Measurements from ENCODE around the gene EIF2B4. TPM values are rescaled to one million over a fixed set of nuclear protein-coding genes. Genes with fewer than 3 reads are reported as not detected.

The EIF2B4 gene
- total and polyA plus RNA-seq, 7 experiments from 2014 or later: 23.8 to 56.1 (median 42.2) TPM

- DNase-seq (no peak), ATAC-seq (no peak)
- Histone ChIP-seq H3K4me3 (ENCODE audit: low read length) (no peak overlapping the region), H3K9me3 (ENCODE audit: control insufficient read depth in 2 of 3, low read length in 3 of 3) (no peaks in the 10 kb centered on the region), H3K27ac (ENCODE audit: low read depth, low read length) (peak overlapping the region; percentile 85), H3K27me3 (ENCODE audit: control insufficient read depth in 2 of 2, insufficient read depth in 2 of 2, low read length in 2 of 2) (no peaks in the 10 kb centered on the region), H3K36me3 (ENCODE audit: control insufficient read depth in 2 of 3, insufficient read depth in 3 of 3, low read length in 3 of 3) (peaks cover 0 to 66% (median 10%) of the 10 kb centered on the region in 3 experiments), H3K4me1 (ENCODE audit: control insufficient read depth in 2 of 2, insufficient read depth in 2 of 2, low read length in 2 of 2) (peaks cover 9 to 10% of the 10 kb centered on the region in 2 donors)
- intact Hi-C loops (cut with micrococcal nuclease): loop anchor here (2.0 kb wide), 1 partner anchor 47 kb away; the partner anchor contains the start of gene NRBP1 (in 2 of the 2)
- POLR2A ChIA-PET: interaction anchor here (1.7 to 4.4 kb wide), 3 partner anchors 11 to 28 kb away, joined by 5 to 67 read pairs (median 20); partner anchors contain the start of genes EIF2B4, PPM1G and SNX17
- Mint-ChIP-seq H3K36me3 (peaks cover 10 to 38% (median 26%) of the 10 kb centered on the region in 5 donors), H3K27ac (peak overlapping the region; percentile 85 to 95 (median 93)), H3K9me3 (no peaks in the 10 kb centered on the region), H3K27me3 (no peaks in the 10 kb centered on the region), H3K4me3 (peak overlapping the region; percentile 59 to 94 (median 90)), H3K4me1 (peaks cover 18 to 33% (median 30%) of the 10 kb centered on the region in 7 donors)
- CTCF ChIA-PET: no interaction called here
Observed at GRCh38 chr2:27381577-27382181, 11.5 kb upstream of the EIF2B4 start.

GRCh38 chr2:27380626-27381545 is 10.7 kb upstream of the EIF2B4 start, which contains the start of gene ZNF513:
ZNF513 (minus strand) TSS chr2:27380734; CDS start chr2:27380526, 208 bp downstream.
- H3K4me3 Mint-ChIP-seq: peak within 1 kb of the TSS; percentile 85 to 94 (median 90)
- H3K4me1 Mint-ChIP-seq: peaks cover 18 to 33% (median 30%) of the 10 kb centered on the region in 7 donors
- DNase-seq (peak; percentile 71 to 88 (median 81)), ATAC-seq (peak; percentile 97)
- H3K27me3 Mint-ChIP-seq: no peaks in the 10 kb centered on the region
- peaks cover 0 to 68% (median 17%) of the 10 kb centered on the region in 3 experiments for H3K36me3 ChIP-seq (ENCODE audit: control insufficient read depth in 2 of 3, insufficient read depth in 3 of 3, low read length in 3 of 3)
- no peaks in the 10 kb centered on the region for H3K27me3 ChIP-seq (ENCODE audit: control insufficient read depth in 2 of 2, insufficient read depth in 2 of 2, low read length in 2 of 2)
- H3K36me3 Mint-ChIP-seq: peaks cover 9 to 43% (median 29%) of the 10 kb centered on the region in 5 donors
- ChIA-PET POLR2A (interaction anchor here (0.7 to 4.4 kb wide), 9 partner anchors 11 to 283 kb away, joined by 3 to 67 read pairs (median 5); partner anchors contain the start of genes EIF2B4, GTF3C2, MPV17 and NRBP1), CTCF (interaction anchor here (2.1 kb wide), 1 partner anchor 11 kb away, joined by 10 read pairs; the partner anchor contains the start of genes EIF2B4 and SNX17)
- H3K27ac Mint-ChIP-seq: peak within 1 kb of the TSS; percentile 88 to 97 (median 94)
- H3K4me1 ChIP-seq (ENCODE audit: control insufficient read depth in 2 of 2, insufficient read depth in 2 of 2, low read length in 2 of 2): peaks cover 9 to 10% of the 10 kb centered on the region in 2 donors
- H3K9me3 ChIP-seq (ENCODE audit: control insufficient read depth in 2 of 3, low read length in 3 of 3): no peaks in the 10 kb centered on the region
- H3K9me3 Mint-ChIP-seq: no peaks in the 10 kb centered on the region
- intact Hi-C loops (cut with micrococcal nuclease): loop anchor here (1.0 to 2.0 kb wide), 5 partner anchors 11 to 108 kb away; partner anchors contain the start of genes EIF2B4 (in 2 of the 2), NRBP1 (in 2 of the 2), PPM1G (in 2 of the 2) and SNX17 (in 2 of the 2)
- H3K4me3 ChIP-seq (ENCODE audit: low read length): peak within 1 kb of the TSS; percentile 67
- H3K27ac ChIP-seq (ENCODE audit: low read depth, low read length): peak within 1 kb of the TSS; percentile 85

GRCh38 chr2:27379836-27380625 is 9.9 kb upstream of the EIF2B4 start:
- Histone ChIP-seq H3K9me3 (ENCODE audit: control insufficient read depth in 2 of 3, low read length in 3 of 3) (no peaks in the 10 kb centered on the region), H3K4me1 (ENCODE audit: control insufficient read depth in 2 of 2, insufficient read depth in 2 of 2, low read length in 2 of 2) (peaks cover 9 to 10% of the 10 kb centered on the region in 2 donors), H3K27me3 (ENCODE audit: control insufficient read depth in 2 of 2, insufficient read depth in 2 of 2, low read length in 2 of 2) (no peaks in the 10 kb centered on the region), H3K36me3 (ENCODE audit: control insufficient read depth in 2 of 3, insufficient read depth in 3 of 3, low read length in 3 of 3) (peaks cover 0 to 68% (median 22%) of the 10 kb centered on the region in 3 experiments), H3K4me3 (ENCODE audit: low read length) (peak overlapping the region; percentile 67), H3K27ac (ENCODE audit: low read depth, low read length) (peak overlapping the region; percentile 85)
- Mint-ChIP-seq H3K27ac (peak overlapping the region; percentile 87 to 97 (median 93)), H3K9me3 (no peaks in the 10 kb centered on the region), H3K36me3 (peaks cover 6 to 37% (median 23%) of the 10 kb centered on the region in 5 donors), H3K27me3 (no peaks in the 10 kb centered on the region), H3K4me1 (peaks cover 21 to 33% (median 30%) of the 10 kb centered on the region in 7 donors), H3K4me3 (peak overlapping the region; percentile 85 to 94 (median 90))
- CTCF ChIA-PET: interaction anchor here (0.8 to 2.1 kb wide), 3 partner anchors 9 to 16 kb away, joined by 3 to 10 read pairs (median 3); partner anchors contain the start of genes EIF2B4 and SNX17
- intact Hi-C loops (cut with micrococcal nuclease): loop anchor here (1.0 to 2.0 kb wide), 5 partner anchors 10 to 109 kb away; partner anchors contain the start of genes EIF2B4 (in 2 of the 2), NRBP1 (in 2 of the 2), PPM1G (in 2 of the 2) and SNX17 (in 2 of the 2)
- peak in 5 of 9 donors; percentile 18 to 54 (median 21) for DNase-seq
- POLR2A ChIA-PET: interaction anchor here (0.6 to 4.4 kb wide), 11 partner anchors 10 to 284 kb away, joined by 3 to 67 read pairs (median 5); partner anchors contain the start of genes EIF2B4, GTF3C2, MPV17 and NRBP1
- ATAC-seq: peak; percentile 60

- H3K36me3 ChIP-seq (ENCODE audit: control insufficient read depth in 2 of 3, insufficient read depth in 3 of 3, low read length in 3 of 3): peaks cover 4 to 68% (median 28%) of the 10 kb centered on the region in 3 experiments
- Mint-ChIP-seq H3K9me3 (no peaks in the 10 kb centered on the region), H3K27ac (peak overlapping the region; percentile 80 to 97 (median 93)), H3K27me3 (no peaks in the 10 kb centered on the region), H3K4me1 (peaks cover 21 to 38% (median 30%) of the 10 kb centered on the region in 7 donors), H3K36me3 (peaks cover 6 to 38% (median 25%) of the 10 kb centered on the region in 5 donors), H3K4me3 (peak overlapping the region; percentile 85 to 94 (median 90))
- H3K4me3 ChIP-seq (ENCODE audit: low read length): no peak overlapping the region
- H3K9me3 ChIP-seq (ENCODE audit: control insufficient read depth in 2 of 3, low read length in 3 of 3): no peaks in the 10 kb centered on the region
- peak overlapping the region; percentile 85 for H3K27ac ChIP-seq (ENCODE audit: low read depth, low read length)
- DNase-seq (no peak), ATAC-seq (no peak)
- peaks cover 9 to 10% of the 10 kb centered on the region in 2 donors for H3K4me1 ChIP-seq (ENCODE audit: control insufficient read depth in 2 of 2, insufficient read depth in 2 of 2, low read length in 2 of 2)
- ChIA-PET CTCF (interaction anchor here (0.8 to 2.1 kb wide), 3 partner anchors 8 to 15 kb away, joined by 3 to 10 read pairs (median 3); partner anchors contain the start of genes EIF2B4 and SNX17), POLR2A (interaction anchor here (0.6 to 4.4 kb wide), 7 partner anchors 9 to 255 kb away, joined by 3 to 67 read pairs (median 10); partner anchors contain the start of genes EIF2B4, GTF3C2, MPV17 and NRBP1)
- intact Hi-C loops (cut with micrococcal nuclease): no loop called here
- H3K27me3 ChIP-seq (ENCODE audit: control insufficient read depth in 2 of 2, insufficient read depth in 2 of 2, low read length in 2 of 2): no peaks in the 10 kb centered on the region
Observed at GRCh38 chr2:27379383-27379835, 9.3 kb upstream of the EIF2B4 start.

GRCh38 chr2:27378809-27379290 is 8.7 kb upstream of the EIF2B4 start:
- Histone ChIP-seq H3K27ac (ENCODE audit: low read depth, low read length) (peak overlapping the region; percentile 85), H3K4me3 (ENCODE audit: low read length) (no peak overlapping the region), H3K36me3 (ENCODE audit: control insufficient read depth in 2 of 3, insufficient read depth in 3 of 3, low read length in 3 of 3) (peaks cover 8 to 68% (median 29%) of the 10 kb centered on the region in 3 experiments), H3K4me1 (ENCODE audit: control insufficient read depth in 2 of 2, insufficient read depth in 2 of 2, low read length in 2 of 2) (peaks cover 9 to 10% of the 10 kb centered on the region in 2 donors), H3K27me3 (ENCODE audit: control insufficient read depth in 2 of 2, insufficient read depth in 2 of 2, low read length in 2 of 2) (no peaks in the 10 kb centered on the region), H3K9me3 (ENCODE audit: control insufficient read depth in 2 of 3, low read length in 3 of 3) (no peaks in the 10 kb centered on the region)
- H3K9me3 Mint-ChIP-seq: no peaks in the 10 kb centered on the region
- peaks cover 22 to 38% (median 30%) of the 10 kb centered on the region in 7 donors for H3K4me1 Mint-ChIP-seq
- H3K4me3 Mint-ChIP-seq: peak overlapping the region; percentile 3 to 94 (median 90)
- ChIA-PET POLR2A (interaction anchor here (1.2 to 4.4 kb wide), 5 partner anchors 9 to 55 kb away, joined by 7 to 67 read pairs (median 17); partner anchors contain the start of genes EIF2B4, GTF3C2, MPV17 and NRBP1), CTCF (interaction anchor here (2.1 kb wide), 1 partner anchor 9 kb away, joined by 10 read pairs; the partner anchor contains the start of genes EIF2B4 and SNX17)
- intact Hi-C loops (cut with micrococcal nuclease): no loop called here
- no peak for DNase-seq
- ATAC-seq: no peak
- H3K27me3 Mint-ChIP-seq: no peaks in the 10 kb centered on the region
- peak overlapping the region; percentile 68 to 97 (median 89) for H3K27ac Mint-ChIP-seq
- H3K36me3 Mint-ChIP-seq: peaks cover under 1 to 33% (median 20%) of the 10 kb centered on the region in 5 donors
